Measurements from ENCODE around the gene BCO2.

DNA sequence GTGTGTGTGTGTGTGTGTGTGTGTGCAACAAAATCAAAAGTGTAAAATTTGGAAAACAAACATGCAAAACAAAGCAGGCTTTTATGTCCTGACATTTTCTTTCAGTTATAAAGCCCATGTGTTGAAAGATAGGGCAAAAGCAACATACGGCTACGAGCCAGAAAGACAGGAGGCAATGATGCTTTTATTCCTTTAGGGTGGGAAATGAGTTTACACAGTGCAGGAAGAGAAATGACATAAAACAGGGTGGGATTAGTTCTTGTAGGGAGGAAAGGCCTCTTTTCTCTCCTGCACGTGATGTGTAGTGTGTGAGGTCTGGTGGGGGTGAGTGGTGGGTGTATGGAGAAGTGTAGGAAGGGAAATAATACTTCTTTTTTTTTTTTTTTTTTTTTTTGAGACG is 40.8 kb upstream of the BCO2 start:
- TF ChIP-seq CTCF (IDR thresholded peaks at IDR 0.05; ENCODE audit: insufficient read depth, low read length) (no peak), POLR2AphosphoS5 (IDR thresholded peaks at IDR 0.05; ENCODE audit: low read depth) (no peak), REST (IDR thresholded peaks at IDR 0.05; ENCODE audit: insufficient replicate concordance, low read depth) (no peak)
